Measurements from ENCODE around the gene SKP1. TPM values are rescaled to one million over a fixed set of nuclear protein-coding genes. Genes with fewer than 3 reads are reported as not detected.

The SKP1 gene
- total RNA-seq, 3 donors from 2014 or later (not counting 1 experiment from before 2014, with no cell fraction given): 301 to 338 (median 315) TPM

DNA sequence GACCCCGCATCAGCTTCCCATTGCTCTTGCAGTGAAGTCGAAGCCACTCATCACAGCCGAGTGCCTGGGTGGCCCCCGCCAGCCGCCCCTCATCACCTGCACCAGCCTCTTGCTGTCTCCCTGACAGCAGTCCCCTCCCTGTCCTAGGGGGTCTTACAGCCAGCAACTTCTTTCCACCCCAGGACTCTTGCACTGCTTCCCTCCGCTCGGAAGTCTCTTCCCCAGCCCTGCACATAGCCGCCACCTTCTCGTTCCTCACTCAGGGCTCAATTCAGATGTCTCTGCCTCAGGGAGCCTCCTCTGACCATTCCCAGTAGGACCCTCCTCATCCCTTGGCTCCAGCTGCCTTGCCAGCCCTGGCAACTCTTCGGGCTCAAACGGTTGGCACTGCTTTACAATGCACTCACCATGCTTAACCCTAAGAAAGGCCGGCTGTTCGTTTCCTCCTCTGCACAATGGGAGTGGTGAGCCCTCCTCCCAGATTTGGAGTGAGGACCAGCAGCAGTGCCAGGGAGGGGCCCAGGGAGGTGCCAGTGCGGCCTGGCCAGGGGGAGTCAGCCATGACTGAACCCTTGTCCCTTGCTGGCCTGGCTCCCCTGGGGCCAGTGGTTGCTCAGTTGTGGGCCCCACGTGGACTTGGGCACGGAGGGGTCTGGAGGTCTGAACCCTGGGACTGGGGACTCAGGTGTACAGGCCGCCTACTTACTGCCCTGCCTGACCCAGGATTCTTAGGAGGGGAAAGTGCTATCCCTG, 56.2 kb downstream of the SKP1 start:
- no peak overlapping the region for H3K4me3 ChIP-seq (ENCODE audit: low read length)
- ATAC-seq (no peak), DNase-seq (no peak)
- Mint-ChIP-seq H3K4me1 (peaks cover 51 to 82% of the 10 kb centered on the region in 2 donors), H3K9me3 (no peaks in the 10 kb centered on the region), H3K4me3 (peak overlapping the region; percentile 57), H3K27ac (peak overlapping the region; percentile 65 to 72), H3K36me3 (no peaks in the 10 kb centered on the region), H3K27me3 (ENCODE audit: low read depth in 2 of 2) (no peaks in the 10 kb centered on the region)
- 88% methylated on average over 17 of the region's 17 CpGs for WGBS (ENCODE audit: insufficient coverage)
- peaks cover 28% of the 10 kb centered on the region for H3K36me3 ChIP-seq (ENCODE audit: control insufficient read depth, insufficient read depth, low read length)
- H3K27ac ChIP-seq (ENCODE audit: low read length): peak overlapping the region; percentile 28
- H3K27me3 ChIP-seq (ENCODE audit: control insufficient read depth, insufficient read depth, low read length): no peaks in the 10 kb centered on the region
- intact Hi-C loops (cut with micrococcal nuclease): no loop called here
- H3K4me1 ChIP-seq (ENCODE audit: control insufficient read depth, insufficient read depth, low read length): peaks cover 99% of the 10 kb centered on the region
- no peaks in the 10 kb centered on the region for H3K9me3 ChIP-seq (ENCODE audit: control insufficient read depth, insufficient read depth, low read length)
- TF ChIP-seq, protein P1, sequence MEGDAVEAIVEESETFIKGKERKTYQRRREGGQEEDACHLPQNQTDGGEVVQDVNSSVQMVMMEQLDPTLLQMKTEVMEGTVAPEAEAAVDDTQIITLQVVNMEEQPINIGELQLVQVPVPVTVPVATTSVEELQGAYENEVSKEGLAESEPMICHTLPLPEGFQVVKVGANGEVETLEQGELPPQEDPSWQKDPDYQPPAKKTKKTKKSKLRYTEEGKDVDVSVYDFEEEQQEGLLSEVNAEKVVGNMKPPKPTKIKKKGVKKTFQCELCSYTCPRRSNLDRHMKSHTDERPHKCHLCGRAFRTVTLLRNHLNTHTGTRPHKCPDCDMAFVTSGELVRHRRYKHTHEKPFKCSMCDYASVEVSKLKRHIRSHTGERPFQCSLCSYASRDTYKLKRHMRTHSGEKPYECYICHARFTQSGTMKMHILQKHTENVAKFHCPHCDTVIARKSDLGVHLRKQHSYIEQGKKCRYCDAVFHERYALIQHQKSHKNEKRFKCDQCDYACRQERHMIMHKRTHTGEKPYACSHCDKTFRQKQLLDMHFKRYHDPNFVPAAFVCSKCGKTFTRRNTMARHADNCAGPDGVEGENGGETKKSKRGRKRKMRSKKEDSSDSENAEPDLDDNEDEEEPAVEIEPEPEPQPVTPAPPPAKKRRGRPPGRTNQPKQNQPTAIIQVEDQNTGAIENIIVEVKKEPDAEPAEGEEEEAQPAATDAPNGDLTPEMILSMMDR (IDR thresholded peaks at IDR 0.05): no peak

DNA sequence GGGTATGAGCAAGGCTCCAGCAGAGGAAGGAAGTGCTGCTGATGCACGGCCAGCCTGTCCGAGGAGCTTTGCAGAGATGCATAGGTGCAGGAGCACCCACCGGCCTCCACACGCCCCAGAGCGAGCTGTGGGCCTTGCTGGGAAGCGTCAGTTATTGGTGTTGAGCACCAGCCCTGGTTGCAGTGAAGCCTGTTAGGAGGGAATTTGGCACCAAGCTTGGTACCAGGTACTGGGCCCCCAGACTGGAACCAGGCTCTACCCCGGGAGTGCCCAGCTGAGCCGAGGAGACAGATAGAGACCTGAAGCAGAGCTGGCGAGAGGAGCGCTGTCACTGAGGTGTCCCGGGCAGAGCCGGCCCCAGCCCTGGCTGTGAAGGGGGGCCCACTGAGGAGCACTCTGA, 57.0 kb downstream of the SKP1 start:
- Histone ChIP-seq H3K27me3 (ENCODE audit: control insufficient read depth, insufficient read depth, low read length) (no peaks in the 10 kb centered on the region), H3K4me3 (ENCODE audit: low read length) (no peak overlapping the region), H3K4me1 (ENCODE audit: control insufficient read depth, insufficient read depth, low read length) (peaks cover 93% of the 10 kb centered on the region), H3K27ac (ENCODE audit: low read length) (peak overlapping the region; percentile 28), H3K9me3 (ENCODE audit: control insufficient read depth, insufficient read depth, low read length) (no peaks in the 10 kb centered on the region), H3K36me3 (ENCODE audit: control insufficient read depth, insufficient read depth, low read length) (peaks cover 28% of the 10 kb centered on the region)
- intact Hi-C loops (cut with micrococcal nuclease): no loop called here
- ATAC-seq (no peak), DNase-seq (no peak)
- TF ChIP-seq, protein P1 (IDR thresholded peaks at IDR 0.05): no peak
- H3K4me3 Mint-ChIP-seq: peak overlapping the region; percentile 66
- H3K4me1 Mint-ChIP-seq: peaks cover 47 to 73% of the 10 kb centered on the region in 2 donors
- H3K27ac Mint-ChIP-seq: peak overlapping the region; percentile 65 to 72
- WGBS (ENCODE audit: insufficient coverage): 53% methylated on average over 12 of the region's 12 CpGs
- H3K9me3 Mint-ChIP-seq: no peaks in the 10 kb centered on the region
- no peaks in the 10 kb centered on the region for H3K27me3 Mint-ChIP-seq (ENCODE audit: low read depth in 2 of 2)
- H3K36me3 Mint-ChIP-seq: no peaks in the 10 kb centered on the region

DNA sequence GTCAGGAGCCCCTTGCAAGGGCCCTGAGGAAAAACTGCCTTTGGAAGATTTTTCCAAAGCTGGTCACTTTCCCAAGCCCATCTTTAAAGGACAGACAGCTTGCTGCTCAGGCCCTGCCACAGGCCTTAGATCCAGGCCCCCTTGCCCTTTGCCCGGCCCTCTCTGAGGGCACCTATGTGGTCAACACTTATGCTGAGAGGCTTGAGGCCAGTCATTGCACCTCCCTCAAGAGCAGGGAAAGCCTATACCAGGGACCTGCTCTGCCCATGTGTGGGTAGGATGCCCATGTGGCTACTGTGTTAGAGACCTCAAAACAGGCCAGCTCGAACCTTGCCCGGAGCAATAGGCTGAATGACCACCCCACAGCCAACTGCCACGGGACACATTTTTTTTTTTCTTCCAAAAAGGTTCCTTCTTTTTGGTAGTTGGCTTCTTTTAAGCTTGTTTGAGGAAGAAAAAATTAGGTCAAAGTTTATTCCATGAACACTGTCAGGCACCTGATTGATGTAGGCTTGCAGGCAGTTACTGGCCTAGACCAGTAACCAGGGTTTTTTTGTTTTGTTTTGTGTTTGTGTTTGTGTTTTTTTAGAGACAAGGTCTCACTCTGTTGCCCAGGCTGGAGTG, 58.4 kb downstream of the SKP1 start:
- TF ChIP-seq, protein P1 (IDR thresholded peaks at IDR 0.05): no peak
- Mint-ChIP-seq H3K27me3 (ENCODE audit: low read depth in 2 of 2) (no peaks in the 10 kb centered on the region), H3K4me3 (peak overlapping the region; percentile 9), H3K9me3 (no peaks in the 10 kb centered on the region), H3K27ac (peak overlapping the region; percentile 49 to 65), H3K4me1 (peaks cover 52 to 75% of the 10 kb centered on the region in 2 donors), H3K36me3 (no peaks in the 10 kb centered on the region)
- DNase-seq (no peak), ATAC-seq (no peak)
- 29% methylated on average over 1 of the region's 4 CpGs for WGBS (ENCODE audit: insufficient coverage)
- Histone ChIP-seq H3K9me3 (ENCODE audit: control insufficient read depth, insufficient read depth, low read length) (no peaks in the 10 kb centered on the region), H3K4me1 (ENCODE audit: control insufficient read depth, insufficient read depth, low read length) (peaks cover 88% of the 10 kb centered on the region), H3K27me3 (ENCODE audit: control insufficient read depth, insufficient read depth, low read length) (no peaks in the 10 kb centered on the region), H3K36me3 (ENCODE audit: control insufficient read depth, insufficient read depth, low read length) (peaks cover 26% of the 10 kb centered on the region), H3K27ac (ENCODE audit: low read length) (peak overlapping the region; percentile 10), H3K4me3 (ENCODE audit: low read length) (no peak overlapping the region)
- intact Hi-C loops (cut with micrococcal nuclease): no loop called here

All from natural killer cell (primary cell).